Measurements from ENCODE around the gene PARD3.

DNA sequence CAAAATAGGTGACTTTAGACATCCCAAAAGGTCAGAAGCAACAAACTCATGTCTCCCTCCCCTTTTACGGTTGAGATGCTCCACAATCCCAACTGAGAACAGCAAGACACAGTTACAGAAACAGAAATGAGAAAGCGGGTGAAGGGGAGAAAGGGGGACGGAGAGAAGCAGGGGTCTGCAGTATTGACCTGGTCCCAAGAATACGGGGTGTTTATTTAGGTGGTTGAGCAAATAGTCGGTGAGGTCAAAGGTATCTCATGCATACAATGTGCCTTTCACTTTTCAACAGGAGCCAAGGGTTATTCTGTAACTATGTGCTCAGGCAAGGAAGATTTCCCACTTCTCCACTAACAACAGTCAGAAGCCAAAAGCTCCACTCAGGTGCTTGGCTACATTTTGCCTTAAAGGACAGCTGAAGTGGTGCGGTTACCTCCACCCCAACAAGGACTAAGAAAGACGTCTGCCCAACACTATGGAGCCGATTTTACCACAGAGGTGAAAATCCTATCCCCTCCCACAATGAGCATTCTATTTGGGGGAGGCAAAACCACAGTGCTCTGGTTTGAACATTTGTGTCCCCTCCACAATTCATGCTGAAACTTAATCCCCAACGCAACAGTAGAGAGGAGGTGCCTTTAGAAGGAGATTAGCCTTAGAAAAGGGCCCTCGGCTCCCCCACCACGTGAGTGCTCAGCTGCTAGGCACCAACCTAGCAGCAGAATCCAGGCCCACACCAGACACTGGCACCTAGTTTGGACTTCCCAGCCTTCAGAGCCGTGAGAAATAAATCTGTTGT lies 77.9 kb downstream of the PARD3 start:
- TF ChIP-seq, protein P1, sequence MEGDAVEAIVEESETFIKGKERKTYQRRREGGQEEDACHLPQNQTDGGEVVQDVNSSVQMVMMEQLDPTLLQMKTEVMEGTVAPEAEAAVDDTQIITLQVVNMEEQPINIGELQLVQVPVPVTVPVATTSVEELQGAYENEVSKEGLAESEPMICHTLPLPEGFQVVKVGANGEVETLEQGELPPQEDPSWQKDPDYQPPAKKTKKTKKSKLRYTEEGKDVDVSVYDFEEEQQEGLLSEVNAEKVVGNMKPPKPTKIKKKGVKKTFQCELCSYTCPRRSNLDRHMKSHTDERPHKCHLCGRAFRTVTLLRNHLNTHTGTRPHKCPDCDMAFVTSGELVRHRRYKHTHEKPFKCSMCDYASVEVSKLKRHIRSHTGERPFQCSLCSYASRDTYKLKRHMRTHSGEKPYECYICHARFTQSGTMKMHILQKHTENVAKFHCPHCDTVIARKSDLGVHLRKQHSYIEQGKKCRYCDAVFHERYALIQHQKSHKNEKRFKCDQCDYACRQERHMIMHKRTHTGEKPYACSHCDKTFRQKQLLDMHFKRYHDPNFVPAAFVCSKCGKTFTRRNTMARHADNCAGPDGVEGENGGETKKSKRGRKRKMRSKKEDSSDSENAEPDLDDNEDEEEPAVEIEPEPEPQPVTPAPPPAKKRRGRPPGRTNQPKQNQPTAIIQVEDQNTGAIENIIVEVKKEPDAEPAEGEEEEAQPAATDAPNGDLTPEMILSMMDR (IDR thresholded peaks at IDR 0.05): no peak
- TF ChIP-seq POLR2A (IDR thresholded peaks at IDR 0.05): no peak
